GM23338 (cell line): ENCODE measurements around the gene LAGE3.

ENCODE experiments used
- CREB1 ChIP-seq: fragments of 250-450 bp; sonication (Bioruptor Pico); IDR thresholded peaks from 2 replicates; pipeline ENCODE4 v1.5.0; 2020; ENCODE audit warnings: low read depth, mild to moderate bottlenecking, moderate library complexity
- EZH2 ChIP-seq: fragments of 200-600 bp; sonication (generic); IDR thresholded peaks from one replicate; pipeline ENCODE4 v1.8.0; 2017; ENCODE audit warnings: antibody characterized with exemption, mild to moderate bottlenecking, low read depth; ENCODE audit not compliant: unreplicated experiment
- EZH2phosphoT487 ChIP-seq: fragments of 200-600 bp; sonication (generic); IDR thresholded peaks from one replicate; pipeline ENCODE4 v1.8.1; 2018; ENCODE audit warnings: antibody characterized with exemption; ENCODE audit not compliant: unreplicated experiment
- JUNB ChIP-seq: IDR thresholded peaks from one replicate; pipeline ENCODE4 v1.6.1; 2016; ENCODE audit warnings: antibody characterized with exemption; ENCODE audit not compliant: unreplicated experiment
- NANOG ChIP-seq: IDR thresholded peaks from 2 replicates; pipeline ENCODE4 v1.6.1; 2016; ENCODE audit warnings: antibody characterized with exemption, borderline replicate concordance
- POLR2AphosphoS5 ChIP-seq: IDR thresholded peaks from 2 replicates; pipeline ENCODE4 v1.6.1; 2016; ENCODE audit warnings: antibody characterized with exemption, low read depth
- TF ChIP-seq, protein P1 (sequence below), 2 experiments: fragments of 200-600 bp in 1 of 2; sonication (generic) in 1 of 2; conservative IDR thresholded peaks; 2 replicates each; pipeline versions ENCODE4 v1.5.1 to v1.6.1; 2016 to 2017; ENCODE audit warnings: antibody characterized with exemption in 2 of 2, low read depth in 2 of 2, mild to moderate bottlenecking in 2 of 2, moderate library complexity in 1 of 2
- TF ChIP-seq, protein P2 (sequence below): IDR thresholded peaks from one replicate; pipeline ENCODE4 v1.6.1; 2018; ENCODE audit warnings: antibody characterized with exemption; ENCODE audit not compliant: unreplicated experiment
- TF ChIP-seq, protein P3 (sequence below): IDR thresholded peaks from 2 replicates; pipeline ENCODE4 v1.6.1; 2016; ENCODE audit warnings: antibody characterized with exemption

DNA sequence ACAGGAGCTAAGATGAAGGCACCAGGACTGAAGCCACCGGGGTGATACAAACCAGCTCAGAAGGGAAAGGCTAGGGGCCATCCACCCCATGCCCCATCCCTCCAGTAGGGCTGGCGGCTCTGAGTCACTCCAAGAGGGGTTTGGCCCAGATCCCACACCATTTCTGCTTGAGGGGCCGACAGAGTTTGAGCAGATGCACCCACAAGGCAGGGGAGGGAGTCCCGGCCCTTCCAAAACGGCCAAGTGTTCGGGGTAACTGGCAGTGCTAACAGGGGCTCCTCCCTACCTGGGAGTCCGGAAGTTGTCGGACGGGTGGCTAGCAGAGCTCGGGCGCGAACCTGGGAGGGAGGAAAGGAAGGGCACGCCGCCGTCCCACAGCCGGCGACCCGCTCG, 10.9 kb upstream of the LAGE3 start:
- TF ChIP-seq, protein P1, sequence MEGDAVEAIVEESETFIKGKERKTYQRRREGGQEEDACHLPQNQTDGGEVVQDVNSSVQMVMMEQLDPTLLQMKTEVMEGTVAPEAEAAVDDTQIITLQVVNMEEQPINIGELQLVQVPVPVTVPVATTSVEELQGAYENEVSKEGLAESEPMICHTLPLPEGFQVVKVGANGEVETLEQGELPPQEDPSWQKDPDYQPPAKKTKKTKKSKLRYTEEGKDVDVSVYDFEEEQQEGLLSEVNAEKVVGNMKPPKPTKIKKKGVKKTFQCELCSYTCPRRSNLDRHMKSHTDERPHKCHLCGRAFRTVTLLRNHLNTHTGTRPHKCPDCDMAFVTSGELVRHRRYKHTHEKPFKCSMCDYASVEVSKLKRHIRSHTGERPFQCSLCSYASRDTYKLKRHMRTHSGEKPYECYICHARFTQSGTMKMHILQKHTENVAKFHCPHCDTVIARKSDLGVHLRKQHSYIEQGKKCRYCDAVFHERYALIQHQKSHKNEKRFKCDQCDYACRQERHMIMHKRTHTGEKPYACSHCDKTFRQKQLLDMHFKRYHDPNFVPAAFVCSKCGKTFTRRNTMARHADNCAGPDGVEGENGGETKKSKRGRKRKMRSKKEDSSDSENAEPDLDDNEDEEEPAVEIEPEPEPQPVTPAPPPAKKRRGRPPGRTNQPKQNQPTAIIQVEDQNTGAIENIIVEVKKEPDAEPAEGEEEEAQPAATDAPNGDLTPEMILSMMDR (conservative IDR thresholded peaks at IDR 0.05; ENCODE audit: low read depth in 2 of 2) = no peak
- TF ChIP-seq EZH2 (no peak), POLR2AphosphoS5 (no peak), EZH2phosphoT487 (no peak), CREB1 (CRISPR knock-in tag) (no peak), NANOG (no peak), JUNB (no peak)
- TF ChIP-seq, protein P2, sequence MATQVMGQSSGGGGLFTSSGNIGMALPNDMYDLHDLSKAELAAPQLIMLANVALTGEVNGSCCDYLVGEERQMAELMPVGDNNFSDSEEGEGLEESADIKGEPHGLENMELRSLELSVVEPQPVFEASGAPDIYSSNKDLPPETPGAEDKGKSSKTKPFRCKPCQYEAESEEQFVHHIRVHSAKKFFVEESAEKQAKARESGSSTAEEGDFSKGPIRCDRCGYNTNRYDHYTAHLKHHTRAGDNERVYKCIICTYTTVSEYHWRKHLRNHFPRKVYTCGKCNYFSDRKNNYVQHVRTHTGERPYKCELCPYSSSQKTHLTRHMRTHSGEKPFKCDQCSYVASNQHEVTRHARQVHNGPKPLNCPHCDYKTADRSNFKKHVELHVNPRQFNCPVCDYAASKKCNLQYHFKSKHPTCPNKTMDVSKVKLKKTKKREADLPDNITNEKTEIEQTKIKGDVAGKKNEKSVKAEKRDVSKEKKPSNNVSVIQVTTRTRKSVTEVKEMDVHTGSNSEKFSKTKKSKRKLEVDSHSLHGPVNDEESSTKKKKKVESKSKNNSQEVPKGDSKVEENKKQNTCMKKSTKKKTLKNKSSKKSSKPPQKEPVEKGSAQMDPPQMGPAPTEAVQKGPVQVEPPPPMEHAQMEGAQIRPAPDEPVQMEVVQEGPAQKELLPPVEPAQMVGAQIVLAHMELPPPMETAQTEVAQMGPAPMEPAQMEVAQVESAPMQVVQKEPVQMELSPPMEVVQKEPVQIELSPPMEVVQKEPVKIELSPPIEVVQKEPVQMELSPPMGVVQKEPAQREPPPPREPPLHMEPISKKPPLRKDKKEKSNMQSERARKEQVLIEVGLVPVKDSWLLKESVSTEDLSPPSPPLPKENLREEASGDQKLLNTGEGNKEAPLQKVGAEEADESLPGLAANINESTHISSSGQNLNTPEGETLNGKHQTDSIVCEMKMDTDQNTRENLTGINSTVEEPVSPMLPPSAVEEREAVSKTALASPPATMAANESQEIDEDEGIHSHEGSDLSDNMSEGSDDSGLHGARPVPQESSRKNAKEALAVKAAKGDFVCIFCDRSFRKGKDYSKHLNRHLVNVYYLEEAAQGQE = no peak
- TF ChIP-seq, protein P3, sequence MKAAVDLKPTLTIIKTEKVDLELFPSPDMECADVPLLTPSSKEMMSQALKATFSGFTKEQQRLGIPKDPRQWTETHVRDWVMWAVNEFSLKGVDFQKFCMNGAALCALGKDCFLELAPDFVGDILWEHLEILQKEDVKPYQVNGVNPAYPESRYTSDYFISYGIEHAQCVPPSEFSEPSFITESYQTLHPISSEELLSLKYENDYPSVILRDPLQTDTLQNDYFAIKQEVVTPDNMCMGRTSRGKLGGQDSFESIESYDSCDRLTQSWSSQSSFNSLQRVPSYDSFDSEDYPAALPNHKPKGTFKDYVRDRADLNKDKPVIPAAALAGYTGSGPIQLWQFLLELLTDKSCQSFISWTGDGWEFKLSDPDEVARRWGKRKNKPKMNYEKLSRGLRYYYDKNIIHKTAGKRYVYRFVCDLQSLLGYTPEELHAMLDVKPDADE = no peak
